IPS-15b (cell line): ENCODE measurements around the gene FMN2.

Experiments
- H3K27me3 ChIP-seq: one replicate; pipeline ENCODE4 v1.6.1; 2013; ENCODE audit warnings: low read length; ENCODE audit not compliant: control insufficient read depth, insufficient read depth
- H3K36me3 ChIP-seq: one replicate; pipeline ENCODE4 v1.6.1; 2013; ENCODE audit warnings: low read length; ENCODE audit not compliant: control insufficient read depth, insufficient read depth
- H3K4me1 ChIP-seq: one replicate; pipeline ENCODE4 v1.6.1; 2013; ENCODE audit warnings: mild to moderate bottlenecking, low read length; ENCODE audit not compliant: control insufficient read depth, insufficient read depth
- H3K4me3 ChIP-seq: one replicate; pipeline ENCODE4 v1.5.1; 2013; ENCODE audit warnings: low read depth, low read length
- H3K9ac ChIP-seq: one replicate; pipeline ENCODE4 v1.6.1; 2013; ENCODE audit warnings: low read depth, mild to moderate bottlenecking, low read length
- H3K9me3 ChIP-seq: one replicate; pipeline ENCODE4 v1.6.1; 2013; ENCODE audit warnings: mild to moderate bottlenecking, low read length; ENCODE audit not compliant: control insufficient read depth, insufficient read depth

The FMN2 gene

DNA sequence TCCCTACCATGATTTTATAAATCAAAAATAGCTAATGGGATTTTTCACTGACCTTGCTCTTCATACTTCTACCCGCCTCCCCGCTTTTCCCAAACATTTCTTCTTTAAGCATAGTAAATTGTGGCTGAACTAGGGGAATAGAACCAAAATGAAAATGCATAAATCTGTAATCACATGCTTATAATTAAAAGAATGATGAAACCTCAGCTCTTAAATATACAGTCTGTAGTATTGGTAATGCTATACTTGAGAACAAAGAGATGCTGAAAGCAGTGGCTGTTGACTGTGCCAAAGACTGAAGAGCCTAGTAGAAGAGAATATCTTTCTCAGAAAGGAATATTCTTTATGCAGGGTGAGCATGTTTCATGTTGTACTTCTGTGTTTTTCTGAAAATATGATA is 271.1 kb downstream of the FMN2 start:
- no peaks in the 10 kb centered on the region for H3K36me3 ChIP-seq
- H3K9me3 ChIP-seq, result no peaks in the 10 kb centered on the region
- no peaks in the 10 kb centered on the region for H3K27me3 ChIP-seq
- H3K9ac ChIP-seq, result no peak overlapping the region
- H3K4me3 ChIP-seq, result no peak overlapping the region
- no peaks in the 10 kb centered on the region for H3K4me1 ChIP-seq

DNA sequence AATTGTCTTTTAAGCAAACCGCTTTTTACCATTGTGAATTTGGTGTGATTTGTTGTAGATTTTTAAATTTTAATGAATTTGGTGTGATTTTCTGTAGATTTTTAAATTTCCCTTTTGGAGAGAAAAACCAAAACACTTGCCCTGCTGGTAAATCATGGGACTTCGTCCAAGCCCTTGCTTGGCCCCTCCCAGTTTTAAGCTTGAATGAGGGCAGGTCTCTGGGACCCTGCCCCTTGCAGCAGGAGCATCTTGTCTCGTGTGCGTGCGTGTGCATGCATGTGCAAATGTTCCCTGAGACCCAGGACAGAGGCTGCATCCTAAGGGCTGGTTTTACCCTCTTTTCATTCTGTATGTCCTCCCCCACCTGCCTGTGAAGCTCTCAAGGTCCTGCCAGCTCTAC is 271.6 kb downstream of the FMN2 start:
- Histone ChIP-seq H3K27me3 (no peaks in the 10 kb centered on the region), H3K36me3 (no peaks in the 10 kb centered on the region), H3K9ac (no peak overlapping the region), H3K9me3 (no peaks in the 10 kb centered on the region), H3K4me1 (no peaks in the 10 kb centered on the region), H3K4me3 (no peak overlapping the region)

GRCh38 chr1:240363914-240364313 is 272.2 kb downstream of the FMN2 start:
- Histone ChIP-seq H3K4me3 (no peak overlapping the region), H3K27me3 (no peaks in the 10 kb centered on the region), H3K9me3 (no peaks in the 10 kb centered on the region), H3K4me1 (no peaks in the 10 kb centered on the region), H3K36me3 (no peaks in the 10 kb centered on the region), H3K9ac (no peak overlapping the region)

DNA sequence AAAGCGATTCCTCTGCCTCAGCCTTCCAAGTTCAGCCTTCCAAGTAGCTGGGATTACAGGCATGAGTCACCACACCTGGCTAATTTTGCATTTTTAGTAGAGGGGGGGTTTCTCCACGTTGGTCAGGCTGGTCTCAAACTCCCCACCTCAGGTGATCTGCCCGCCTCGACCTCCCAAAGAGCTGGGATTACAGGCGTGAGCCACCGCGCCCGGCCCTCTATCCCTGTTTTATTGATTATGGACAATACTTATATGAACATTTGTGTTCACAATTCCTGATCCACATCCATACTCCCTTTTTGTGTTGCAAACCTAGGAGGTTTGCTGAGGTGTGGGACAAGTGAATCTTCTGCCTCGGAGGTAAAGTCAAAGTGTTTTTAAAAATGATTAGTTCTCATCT is 275.0 kb downstream of the FMN2 start:
- Histone ChIP-seq H3K4me1 (no peaks in the 10 kb centered on the region), H3K36me3 (no peaks in the 10 kb centered on the region), H3K9me3 (no peaks in the 10 kb centered on the region)

GRCh38 chr1:240385551-240385950 is 293.9 kb downstream of the FMN2 start:
- Histone ChIP-seq H3K9ac (no peak overlapping the region), H3K4me1 (no peaks in the 10 kb centered on the region), H3K36me3 (no peaks in the 10 kb centered on the region), H3K4me3 (no peak overlapping the region), H3K27me3 (no peaks in the 10 kb centered on the region), H3K9me3 (no peaks in the 10 kb centered on the region)

More for the DNA sequence above, 275.0 kb downstream of the FMN2 start:
- Histone ChIP-seq H3K4me3 (no peak overlapping the region), H3K9ac (no peak overlapping the region), H3K27me3 (no peaks in the 10 kb centered on the region)

DNA sequence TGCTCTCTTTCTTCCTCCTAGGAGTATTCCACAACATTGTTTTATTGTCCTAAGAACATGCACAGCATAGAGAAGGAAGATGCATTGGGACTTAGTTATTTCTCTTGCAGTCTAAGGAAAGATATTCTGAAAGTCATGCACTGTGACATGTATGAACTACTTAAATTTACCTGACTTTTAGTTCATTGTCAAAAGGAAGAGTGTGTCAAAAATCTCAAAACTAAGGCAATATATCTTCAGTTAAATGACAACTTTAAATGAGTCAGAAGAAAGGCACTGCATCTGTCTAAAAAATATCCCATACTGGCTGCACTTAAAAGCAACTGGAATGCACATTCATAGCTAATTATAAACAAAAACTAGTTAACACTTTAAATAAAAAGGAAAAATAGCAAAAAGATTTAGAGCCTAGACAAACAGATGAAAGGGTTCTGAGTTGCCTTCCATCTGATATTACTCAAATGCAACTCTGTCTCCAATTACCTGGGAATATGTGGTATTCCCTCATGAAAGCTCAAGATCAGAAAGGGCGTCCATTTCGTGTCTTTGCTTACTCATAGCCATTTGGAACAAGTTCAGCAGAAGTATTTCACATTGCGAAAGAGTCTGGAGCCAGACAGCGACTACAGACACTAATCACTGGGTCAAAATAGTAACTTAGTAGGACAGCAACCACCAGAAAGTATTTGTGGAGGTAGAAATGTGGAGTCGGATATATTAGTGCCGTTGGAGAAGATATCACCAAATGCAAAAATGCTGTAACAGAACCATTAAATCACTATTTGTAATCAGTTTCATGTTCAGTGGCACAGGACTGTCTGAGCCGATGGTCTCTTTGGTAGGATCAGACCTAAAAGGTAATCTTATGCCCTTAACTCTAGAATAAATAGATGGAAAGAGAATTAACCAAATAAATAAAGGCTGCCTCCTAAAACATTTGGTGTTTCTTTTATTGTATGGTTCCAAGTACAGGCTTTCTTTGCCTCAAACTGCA is 294.6 kb downstream of the FMN2 start:
- H3K27me3 ChIP-seq, result no peaks in the 10 kb centered on the region
- H3K9ac ChIP-seq, result no peak overlapping the region
- H3K4me1 ChIP-seq, result no peaks in the 10 kb centered on the region
- H3K36me3 ChIP-seq, result no peaks in the 10 kb centered on the region
- H3K4me3 ChIP-seq, result no peak overlapping the region
- H3K9me3 ChIP-seq, result no peaks in the 10 kb centered on the region

DNA sequence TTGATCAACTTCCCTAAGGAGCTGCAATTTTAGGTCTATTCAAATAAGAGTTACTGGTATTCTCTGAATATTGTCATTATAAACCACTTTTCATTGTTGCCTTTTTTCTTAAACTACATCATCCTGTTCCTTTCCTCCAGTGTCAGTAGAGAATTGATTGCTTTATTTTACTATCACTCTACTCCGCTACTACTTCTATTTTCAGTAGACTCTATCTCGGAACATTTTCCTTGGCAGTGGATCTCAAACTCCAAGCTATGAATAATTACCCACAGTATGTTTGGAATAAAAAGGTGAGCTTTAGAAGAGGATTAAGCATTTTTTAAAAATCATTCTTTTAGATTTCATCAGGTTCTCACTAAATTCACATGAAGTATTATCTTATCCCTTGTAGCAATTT is 295.4 kb downstream of the FMN2 start:
- Histone ChIP-seq H3K9me3 (no peaks in the 10 kb centered on the region), H3K27me3 (no peaks in the 10 kb centered on the region), H3K4me3 (no peak overlapping the region), H3K4me1 (no peaks in the 10 kb centered on the region), H3K36me3 (no peaks in the 10 kb centered on the region), H3K9ac (no peak overlapping the region)

DNA sequence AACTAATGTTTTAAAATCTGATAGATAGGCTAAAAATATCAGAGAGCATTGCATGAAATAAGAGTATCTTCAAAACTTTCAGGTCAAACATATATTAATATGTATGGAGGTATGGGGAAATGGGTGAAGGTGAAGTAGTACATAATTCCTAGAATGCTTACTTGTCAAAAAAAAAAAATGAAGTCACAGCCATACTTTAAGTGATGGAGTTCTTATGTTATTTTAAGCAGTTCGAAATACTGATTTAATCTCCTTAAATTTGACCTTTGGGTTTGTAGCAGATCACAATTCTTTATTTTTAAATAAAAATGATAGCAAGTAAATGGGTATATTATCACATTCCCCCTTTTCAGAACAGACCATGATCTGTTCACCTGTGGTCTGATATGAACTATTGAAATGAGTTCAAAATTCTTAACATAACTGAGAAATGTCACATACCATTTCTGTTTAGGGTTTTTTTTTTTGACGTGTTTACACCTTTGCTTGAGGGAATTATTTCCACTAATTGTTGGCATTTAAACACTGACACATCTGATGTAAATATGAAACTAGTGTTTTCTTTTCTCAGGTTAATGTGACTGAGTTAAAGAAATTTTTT is 300.1 kb downstream of the FMN2 start:
- H3K9me3 ChIP-seq, result no peaks in the 10 kb centered on the region
- no peaks in the 10 kb centered on the region for H3K4me1 ChIP-seq
- H3K27me3 ChIP-seq, result no peaks in the 10 kb centered on the region
- no peak overlapping the region for H3K9ac ChIP-seq
- no peak overlapping the region for H3K4me3 ChIP-seq
- no peaks in the 10 kb centered on the region for H3K36me3 ChIP-seq

GRCh38 chr1:240394353-240394752 is 302.7 kb downstream of the FMN2 start:
- H3K4me3 ChIP-seq, result no peak overlapping the region
- no peaks in the 10 kb centered on the region for H3K9me3 ChIP-seq
- no peak overlapping the region for H3K9ac ChIP-seq
- H3K27me3 ChIP-seq, result no peaks in the 10 kb centered on the region
- no peaks in the 10 kb centered on the region for H3K36me3 ChIP-seq
- H3K4me1 ChIP-seq, result no peaks in the 10 kb centered on the region

- no peak overlapping the region for H3K9ac ChIP-seq
- no peaks in the 10 kb centered on the region for H3K36me3 ChIP-seq
- H3K4me1 ChIP-seq, result no peaks in the 10 kb centered on the region
- no peak overlapping the region for H3K4me3 ChIP-seq
- H3K9me3 ChIP-seq, result no peaks in the 10 kb centered on the region
- no peaks in the 10 kb centered on the region for H3K27me3 ChIP-seq
These were observed 303.7 kb downstream of the FMN2 start for GRCh38 chr1:240395336-240395735.

- Histone ChIP-seq H3K27me3 (no peaks in the 10 kb centered on the region), H3K9ac (no peak overlapping the region), H3K4me1 (no peaks in the 10 kb centered on the region), H3K36me3 (no peaks in the 10 kb centered on the region), H3K4me3 (no peak overlapping the region), H3K9me3 (no peaks in the 10 kb centered on the region)
These were observed 307.7 kb downstream of the FMN2 start for GRCh38 chr1:240399381-240399780.

GRCh38 chr1:240401731-240402130 is 310.0 kb downstream of the FMN2 start:
- H3K4me1 ChIP-seq, result no peaks in the 10 kb centered on the region
- H3K4me3 ChIP-seq, result no peak overlapping the region
- no peaks in the 10 kb centered on the region for H3K27me3 ChIP-seq

More at GRCh38 chr1:240401731-240402130, 310.0 kb downstream of the FMN2 start:
- no peak overlapping the region for H3K9ac ChIP-seq
- H3K9me3 ChIP-seq, result no peaks in the 10 kb centered on the region
- no peaks in the 10 kb centered on the region for H3K36me3 ChIP-seq
